ENCODE data around the gene AQP12A. TPM values are rescaled to one million over a fixed set of nuclear protein-coding genes. Genes with fewer than 3 reads are reported as not detected.

AQP12A gene
- polyA plus RNA-seq, 1 of the 3 experiments (the other 2 are of a cell fraction): not detected

- DNase-seq: no peak
- ChIA-PET CTCF (interaction anchor here (0.9 kb wide), 1 partner anchor 9 kb away, joined by 3 read pairs; no protein-coding TSS in a partner anchor), POLR2A (no interaction called here)
- TF ChIP-seq TAF1 (IDR thresholded peaks at IDR 0.05; ENCODE audit: borderline replicate concordance, low read depth, low read length) (no peak), PBX3 (IDR thresholded peaks at IDR 0.05) (no peak), IRF3 (IDR thresholded peaks at IDR 0.05; ENCODE audit: low read depth, low read length) (no peak), FOSL2 (IDR thresholded peaks at IDR 0.05; ENCODE audit: borderline replicate concordance, low read depth) (no peak), YY1 (IDR thresholded peaks at IDR 0.05; ENCODE audit: low read depth) (no peak), GATA2 (CRISPR knock-in tag; IDR thresholded peaks at IDR 0.05) (no peak), EZH2phosphoT487 (IDR thresholded peaks at IDR 0.05; ENCODE audit: borderline replicate concordance, low read depth) (no peak), SMC3 (IDR thresholded peaks at IDR 0.05; ENCODE audit: low read depth, low read length) (no peak), FOXJ3 (CRISPR knock-in tag; IDR thresholded peaks at IDR 0.05) (no peak), NRF1 (IDR thresholded peaks at IDR 0.05; ENCODE audit: low read depth, low read length) (no peak), MEF2A (IDR thresholded peaks at IDR 0.05; ENCODE audit: borderline replicate concordance, low read depth) (no peak), ZBTB33 (IDR thresholded peaks at IDR 0.05; ENCODE audit: borderline replicate concordance, low read depth) (no peak)
- TF ChIP-seq, protein P1, sequence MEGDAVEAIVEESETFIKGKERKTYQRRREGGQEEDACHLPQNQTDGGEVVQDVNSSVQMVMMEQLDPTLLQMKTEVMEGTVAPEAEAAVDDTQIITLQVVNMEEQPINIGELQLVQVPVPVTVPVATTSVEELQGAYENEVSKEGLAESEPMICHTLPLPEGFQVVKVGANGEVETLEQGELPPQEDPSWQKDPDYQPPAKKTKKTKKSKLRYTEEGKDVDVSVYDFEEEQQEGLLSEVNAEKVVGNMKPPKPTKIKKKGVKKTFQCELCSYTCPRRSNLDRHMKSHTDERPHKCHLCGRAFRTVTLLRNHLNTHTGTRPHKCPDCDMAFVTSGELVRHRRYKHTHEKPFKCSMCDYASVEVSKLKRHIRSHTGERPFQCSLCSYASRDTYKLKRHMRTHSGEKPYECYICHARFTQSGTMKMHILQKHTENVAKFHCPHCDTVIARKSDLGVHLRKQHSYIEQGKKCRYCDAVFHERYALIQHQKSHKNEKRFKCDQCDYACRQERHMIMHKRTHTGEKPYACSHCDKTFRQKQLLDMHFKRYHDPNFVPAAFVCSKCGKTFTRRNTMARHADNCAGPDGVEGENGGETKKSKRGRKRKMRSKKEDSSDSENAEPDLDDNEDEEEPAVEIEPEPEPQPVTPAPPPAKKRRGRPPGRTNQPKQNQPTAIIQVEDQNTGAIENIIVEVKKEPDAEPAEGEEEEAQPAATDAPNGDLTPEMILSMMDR (IDR thresholded peaks at IDR 0.05): no peak
- TF ChIP-seq, protein P2, sequence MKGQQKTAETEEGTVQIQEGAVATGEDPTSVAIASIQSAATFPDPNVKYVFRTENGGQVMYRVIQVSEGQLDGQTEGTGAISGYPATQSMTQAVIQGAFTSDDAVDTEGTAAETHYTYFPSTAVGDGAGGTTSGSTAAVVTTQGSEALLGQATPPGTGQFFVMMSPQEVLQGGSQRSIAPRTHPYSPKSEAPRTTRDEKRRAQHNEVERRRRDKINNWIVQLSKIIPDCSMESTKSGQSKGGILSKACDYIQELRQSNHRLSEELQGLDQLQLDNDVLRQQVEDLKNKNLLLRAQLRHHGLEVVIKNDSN (IDR thresholded peaks at IDR 0.05; ENCODE audit: borderline replicate concordance, low read depth): no peak
- Histone ChIP-seq H3K4me2 (no peak overlapping the region), H3K9me3 (no peaks in the 10 kb centered on the region), H3K9me2 (no peaks in the 10 kb centered on the region), H3F3A (replicated peaks; ENCODE audit: insufficient read depth) (no peaks in the 10 kb centered on the region), H3K9ac (no peak overlapping the region), H4K20me1 (ENCODE audit: insufficient read depth) (no peaks in the 10 kb centered on the region), H3K79me2 (ENCODE audit: insufficient read depth) (no peaks in the 10 kb centered on the region), H3K36me3 (replicated peaks in 1 of 2; ENCODE audit: control insufficient read depth in 1 of 2, insufficient read depth in 2 of 2, low read length in 1 of 2) (no peaks in the 10 kb centered on the region), H3K4me3 (ENCODE audit: low read depth in 2 of 2, low read length in 1 of 2) (no peak overlapping the region), H3K4me1 (ENCODE audit: control insufficient read depth in 1 of 2, insufficient read depth in 2 of 2, low read depth in 1 of 2, low read length in 1 of 2) (peaks cover 0 to 31% of the 10 kb centered on the region in 2 experiments; a peak in 1 of 4 replicates), H2AFZ (ENCODE audit: low read depth) (no peak overlapping the region), H3K27ac (ENCODE audit: low read depth in 2 of 2, low read length in 1 of 2) (no peak overlapping the region), H3K27me3 (ENCODE audit: insufficient read depth) (no peaks in the 10 kb centered on the region)
- WGBS (ENCODE audit: low lambda C conversion rate): 68% methylated on average over 5 of the region's 16 CpGs
These were observed 48.1 kb downstream of the AQP12A start for GRCh38 chr2:240739797-240740196.

Data from SK-N-SH (cell line).